Measurements from ENCODE around the gene RTN1.
"Not testable (repeated sequence)": the region's sequence is repeated elsewhere in the genome, so short reads cannot be mapped to it uniquely, and the experiment has no call there.

The RTN1 gene

DNA sequence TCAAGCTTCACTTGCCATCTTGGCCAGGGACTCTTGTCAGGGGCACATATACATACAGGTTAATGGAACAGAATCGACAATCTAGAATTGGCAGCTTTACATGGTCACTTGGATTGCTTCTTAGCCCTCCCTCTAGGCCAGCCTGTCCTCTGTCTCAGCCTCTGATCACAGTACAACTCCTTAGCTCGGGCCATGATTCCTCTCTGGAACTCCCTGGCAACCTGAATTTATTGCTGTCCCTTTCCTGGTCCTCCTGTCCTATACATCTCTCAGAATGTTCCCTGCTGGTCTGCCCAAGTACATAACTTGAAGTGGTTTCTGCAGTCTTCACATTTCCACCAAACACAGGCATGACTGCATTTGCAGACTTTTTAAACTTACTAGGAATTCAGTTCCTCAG lies 214.1 kb downstream of the RTN1 start:
- ATAC-seq (ENCODE audit: low read depth) (no peak; the same call in 2 of the 3 replicates), DNase-seq (ENCODE audit: low spot score) (no peak)
- H3K36me3 ChIP-seq (ENCODE audit: low read depth): no peaks in the 10 kb centered on the region
- TF ChIP-seq, protein P1, sequence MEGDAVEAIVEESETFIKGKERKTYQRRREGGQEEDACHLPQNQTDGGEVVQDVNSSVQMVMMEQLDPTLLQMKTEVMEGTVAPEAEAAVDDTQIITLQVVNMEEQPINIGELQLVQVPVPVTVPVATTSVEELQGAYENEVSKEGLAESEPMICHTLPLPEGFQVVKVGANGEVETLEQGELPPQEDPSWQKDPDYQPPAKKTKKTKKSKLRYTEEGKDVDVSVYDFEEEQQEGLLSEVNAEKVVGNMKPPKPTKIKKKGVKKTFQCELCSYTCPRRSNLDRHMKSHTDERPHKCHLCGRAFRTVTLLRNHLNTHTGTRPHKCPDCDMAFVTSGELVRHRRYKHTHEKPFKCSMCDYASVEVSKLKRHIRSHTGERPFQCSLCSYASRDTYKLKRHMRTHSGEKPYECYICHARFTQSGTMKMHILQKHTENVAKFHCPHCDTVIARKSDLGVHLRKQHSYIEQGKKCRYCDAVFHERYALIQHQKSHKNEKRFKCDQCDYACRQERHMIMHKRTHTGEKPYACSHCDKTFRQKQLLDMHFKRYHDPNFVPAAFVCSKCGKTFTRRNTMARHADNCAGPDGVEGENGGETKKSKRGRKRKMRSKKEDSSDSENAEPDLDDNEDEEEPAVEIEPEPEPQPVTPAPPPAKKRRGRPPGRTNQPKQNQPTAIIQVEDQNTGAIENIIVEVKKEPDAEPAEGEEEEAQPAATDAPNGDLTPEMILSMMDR (IDR thresholded peaks at IDR 0.05; ENCODE audit: poor library complexity, severe bottlenecking): no peak
- H3K27ac ChIP-seq (ENCODE audit: poor library complexity, severe bottlenecking): no peak overlapping the region
- no peaks in the 10 kb centered on the region for H3K4me1 ChIP-seq (ENCODE audit: insufficient read depth, poor library complexity, severe bottlenecking)
- peaks cover 3% of the 10 kb centered on the region for H3K27me3 ChIP-seq (ENCODE audit: insufficient read depth, poor library complexity, severe bottlenecking)
- H3K9me3 ChIP-seq (ENCODE audit: severe bottlenecking): no peaks in the 10 kb centered on the region
- H3K4me3 ChIP-seq (ENCODE audit: severe bottlenecking): no peak overlapping the region

- H3K9me3 ChIP-seq (ENCODE audit: severe bottlenecking); H3K27me3 ChIP-seq (ENCODE audit: insufficient read depth, poor library complexity, severe bottlenecking); H3K27ac ChIP-seq (ENCODE audit: poor library complexity, severe bottlenecking); DNase-seq (ENCODE audit: low spot score); H3K36me3 ChIP-seq (ENCODE audit: low read depth); H3K4me1 ChIP-seq (ENCODE audit: insufficient read depth, poor library complexity, severe bottlenecking); H3K4me3 ChIP-seq (ENCODE audit: severe bottlenecking); ATAC-seq (ENCODE audit: low read depth): not testable (repeated sequence)
Observed at GRCh38 chr14:59654131-59654530, 216.4 kb downstream of the RTN1 start.

GRCh38 chr14:59646832-59647231 lies 223.7 kb downstream of the RTN1 start:
- H3K9me3 ChIP-seq (ENCODE audit: severe bottlenecking); ATAC-seq (ENCODE audit: low read depth); H3K27ac ChIP-seq (ENCODE audit: poor library complexity, severe bottlenecking): not testable (repeated sequence)

GRCh38 chr14:59638885-59639284 lies 231.7 kb downstream of the RTN1 start:
- H3K4me3 ChIP-seq (ENCODE audit: severe bottlenecking): no peak overlapping the region
- no peaks in the 10 kb centered on the region for H3K9me3 ChIP-seq (ENCODE audit: severe bottlenecking)
- H3K36me3 ChIP-seq (ENCODE audit: low read depth): no peaks in the 10 kb centered on the region
- no peak for ATAC-seq (ENCODE audit: low read depth)
- H3K27me3 ChIP-seq (ENCODE audit: insufficient read depth, poor library complexity, severe bottlenecking): no peaks in the 10 kb centered on the region
- no peak for DNase-seq (ENCODE audit: low spot score)
- no peaks in the 10 kb centered on the region for H3K4me1 ChIP-seq (ENCODE audit: insufficient read depth, poor library complexity, severe bottlenecking)
- no peak overlapping the region for H3K27ac ChIP-seq (ENCODE audit: poor library complexity, severe bottlenecking)
- TF ChIP-seq, protein P1 (IDR thresholded peaks at IDR 0.05; ENCODE audit: poor library complexity, severe bottlenecking): no peak

More at GRCh38 chr14:59646832-59647231, 223.7 kb downstream of the RTN1 start:
- DNase-seq (ENCODE audit: low spot score); H3K4me1 ChIP-seq (ENCODE audit: insufficient read depth, poor library complexity, severe bottlenecking); H3K36me3 ChIP-seq (ENCODE audit: low read depth); H3K27me3 ChIP-seq (ENCODE audit: insufficient read depth, poor library complexity, severe bottlenecking); H3K4me3 ChIP-seq (ENCODE audit: severe bottlenecking): not testable (repeated sequence)

DNA sequence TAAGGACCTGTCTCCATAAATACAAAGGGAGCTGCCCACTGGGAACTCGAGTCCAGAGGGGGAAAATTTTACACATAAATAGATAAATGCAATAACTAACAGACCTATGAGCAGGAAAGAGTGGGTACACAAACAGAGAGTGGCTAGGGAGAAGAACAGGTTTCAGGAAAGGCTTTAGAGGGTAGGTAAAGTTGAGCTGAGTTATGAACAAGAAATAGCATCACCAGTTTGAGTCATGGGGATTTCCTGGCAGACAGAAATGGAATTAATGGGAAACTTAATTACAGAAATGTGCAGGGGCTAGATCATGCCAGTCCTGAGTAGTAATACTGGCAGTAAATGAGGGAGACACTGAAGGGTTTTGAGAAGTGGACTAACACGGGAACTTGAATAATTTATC lies 236.0 kb downstream of the RTN1 start:
- Histone ChIP-seq H3K9me3 (ENCODE audit: severe bottlenecking) (no peaks in the 10 kb centered on the region), H3K27me3 (ENCODE audit: insufficient read depth, poor library complexity, severe bottlenecking) (peaks cover 26% of the 10 kb centered on the region), H3K4me1 (ENCODE audit: insufficient read depth, poor library complexity, severe bottlenecking) (no peaks in the 10 kb centered on the region), H3K4me3 (ENCODE audit: severe bottlenecking) (no peak overlapping the region), H3K36me3 (ENCODE audit: low read depth) (no peaks in the 10 kb centered on the region), H3K27ac (ENCODE audit: poor library complexity, severe bottlenecking) (no peak overlapping the region)
- TF ChIP-seq, protein P1 (IDR thresholded peaks at IDR 0.05; ENCODE audit: poor library complexity, severe bottlenecking): no peak
- ATAC-seq (ENCODE audit: low read depth): no peak
- DNase-seq (ENCODE audit: low spot score): no peak

- TF ChIP-seq, protein P1 (IDR thresholded peaks at IDR 0.05; ENCODE audit: poor library complexity, severe bottlenecking): no peak
- ATAC-seq (ENCODE audit: low read depth) (no peak), DNase-seq (ENCODE audit: low spot score) (no peak)
- peaks cover 38% of the 10 kb centered on the region for H3K27me3 ChIP-seq (ENCODE audit: insufficient read depth, poor library complexity, severe bottlenecking)
- no peaks in the 10 kb centered on the region for H3K36me3 ChIP-seq (ENCODE audit: low read depth)
- no peaks in the 10 kb centered on the region for H3K4me1 ChIP-seq (ENCODE audit: insufficient read depth, poor library complexity, severe bottlenecking)
- H3K4me3 ChIP-seq (ENCODE audit: severe bottlenecking): no peak overlapping the region
- H3K9me3 ChIP-seq (ENCODE audit: severe bottlenecking): no peaks in the 10 kb centered on the region
- no peak overlapping the region for H3K27ac ChIP-seq (ENCODE audit: poor library complexity, severe bottlenecking)
Observed at GRCh38 chr14:59633486-59633885, 237.1 kb downstream of the RTN1 start.

All from RWPE2 (cell line).